Common myeloid progenitor, CD34-positive (primary cell): ENCODE measurements around the gene DUT.
"Not testable (repeated sequence)": the region's sequence is repeated elsewhere in the genome, so short reads cannot be mapped to it uniquely, and the experiment has no call there.

ENCODE experiments used
- CTCF ChIA-PET: fragments of 350-600 bp; sonication (Branson Sonifier 250); formaldehyde crosslinking; loops from one replicate; lab custom pipeline; 2021; ENCODE audit warnings: antibody characterized with exemption; lab: Charles Lee
- POLR2A ChIA-PET: fragments of 350-600 bp; sonication (Branson Sonifier 250); formaldehyde crosslinking; loops from one replicate; lab custom pipeline; 2021; ENCODE audit warnings: antibody characterized with exemption; lab: Charles Lee
- DNase-seq, 3 donors: peaks; one replicate each; pipeline versions ENCODE4 v3.0.0 to v3.0.0-alpha.2; 2013
- H3K27ac ChIP-seq, 2 experiments: 1 replicate in 1 of 2; 2 replicates in 1 of 2; pipeline ENCODE4 v1.7.0; 2013; ENCODE audit warnings: inconsistent platforms in 2 of 2, low read length in 2 of 2, mild to moderate bottlenecking in 2 of 2, low read depth in 1 of 2, moderate library complexity in 1 of 2; ENCODE audit not compliant: severe bottlenecking in 2 of 2, insufficient read depth in 1 of 2, poor library complexity in 1 of 2
- H3K27me3 ChIP-seq, 5 experiments: replicated peaks in 2 of 5; 1 replicate in 3 of 5; 2 replicates in 2 of 5; pipeline versions ENCODE4 v1.6.1 to v1.7.0; 2013; ENCODE audit warnings: low read length in 4 of 5, mild to moderate bottlenecking in 2 of 5, moderate library complexity in 2 of 5, inconsistent platforms in 1 of 5; ENCODE audit not compliant: insufficient read depth in 5 of 5, control insufficient read depth in 4 of 5
- H3K36me3 ChIP-seq, 4 experiments: 1 replicate in 2 of 4; 2 replicates in 2 of 4; pipeline versions ENCODE4 v1.6.1 to v1.7.0; 2013; ENCODE audit warnings: low read length in 3 of 4, control low read depth in 1 of 4, mild to moderate bottlenecking in 1 of 4; ENCODE audit not compliant: control insufficient read depth in 4 of 4, insufficient read depth in 4 of 4
- H3K4me1 ChIP-seq, 4 experiments: 1 replicate in 3 of 4; 2 replicates in 1 of 4; pipeline versions ENCODE4 v1.6.1 to v1.7.1; 2013; ENCODE audit warnings: low read length in 3 of 4, mild to moderate bottlenecking in 3 of 4, control low read depth in 1 of 4, inconsistent platforms in 1 of 4, moderate library complexity in 1 of 4; ENCODE audit not compliant: control insufficient read depth in 4 of 4, insufficient read depth in 4 of 4; ENCODE audit errors: control extremely low read depth in 1 of 4
- H3K4me3 ChIP-seq, 7 experiments: 1 replicate in 4 of 7; 2 replicates in 3 of 7; pipeline versions ENCODE4 v1.5.1 to v1.7.0; 2013; ENCODE audit warnings: mild to moderate bottlenecking in 7 of 7, low read length in 6 of 7, moderate library complexity in 6 of 7, inconsistent platforms in 2 of 7, low read depth in 2 of 7, control low read depth in 1 of 7; ENCODE audit not compliant: insufficient read depth in 4 of 7, control insufficient read depth in 1 of 7; ENCODE audit errors: extremely low read depth in 1 of 7
- H3K9me3 ChIP-seq, 5 experiments: 1 replicate in 4 of 5; 2 replicates in 1 of 5; pipeline versions ENCODE4 v1.6.1 to v1.7.1; 2013; ENCODE audit warnings: low read length in 4 of 5, mild to moderate bottlenecking in 2 of 5, inconsistent platforms in 1 of 5, low read depth in 1 of 5, moderate library complexity in 1 of 5; ENCODE audit not compliant: control insufficient read depth in 4 of 5, insufficient read depth in 2 of 5; ENCODE audit errors: control extremely low read depth in 1 of 5
- WGBS: methylation state at CpG from one replicate; pipeline ENCODE4 v1.1.5; 2013; ENCODE audit not compliant: insufficient coverage; 5-methylcytosine and 5-hydroxymethylcytosine counted together

DUT gene

DNA sequence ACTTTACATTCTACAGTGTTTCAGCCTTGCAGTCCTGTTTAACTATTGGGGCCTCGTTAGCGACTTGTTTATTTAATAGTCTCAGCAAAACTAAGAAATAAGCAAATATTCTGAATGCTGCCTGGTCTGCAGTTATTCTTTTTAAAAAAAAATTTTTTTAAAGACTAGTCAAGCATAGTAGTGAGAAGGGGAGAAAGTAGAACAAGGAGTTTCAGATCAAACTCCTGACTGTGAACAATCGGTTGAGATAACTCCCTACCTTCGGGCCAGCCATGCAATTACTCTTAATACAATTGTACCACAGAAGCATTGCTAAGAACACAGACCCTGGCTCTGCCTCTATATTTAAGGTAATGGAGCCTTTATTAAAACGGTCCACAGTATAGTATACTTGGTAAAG lies 5.8 kb upstream of the DUT start:
- H3K36me3 ChIP-seq: no peaks in the 10 kb centered on the region
- CTCF ChIA-PET: interaction anchor here (1.0 kb wide), 1 partner anchor 28 kb away, joined by 3 read pairs; no protein-coding TSS in a partner anchor
- no peak overlapping the region for H3K4me3 ChIP-seq
- H3K9me3 ChIP-seq: no peaks in the 10 kb centered on the region
- no peaks in the 10 kb centered on the region for H3K27me3 ChIP-seq
- WGBS: no CpG with 5 or more reads among the region's 5 CpGs
- no peak overlapping the region for H3K27ac ChIP-seq
- DNase-seq: no peak
- POLR2A ChIA-PET: interaction anchor here (0.7 kb wide), 1 partner anchor 45 kb away, joined by 3 read pairs; no protein-coding TSS in a partner anchor
- peaks cover 5 to 8% (median 7%) of the 10 kb centered on the region in 4 experiments for H3K4me1 ChIP-seq

DNA sequence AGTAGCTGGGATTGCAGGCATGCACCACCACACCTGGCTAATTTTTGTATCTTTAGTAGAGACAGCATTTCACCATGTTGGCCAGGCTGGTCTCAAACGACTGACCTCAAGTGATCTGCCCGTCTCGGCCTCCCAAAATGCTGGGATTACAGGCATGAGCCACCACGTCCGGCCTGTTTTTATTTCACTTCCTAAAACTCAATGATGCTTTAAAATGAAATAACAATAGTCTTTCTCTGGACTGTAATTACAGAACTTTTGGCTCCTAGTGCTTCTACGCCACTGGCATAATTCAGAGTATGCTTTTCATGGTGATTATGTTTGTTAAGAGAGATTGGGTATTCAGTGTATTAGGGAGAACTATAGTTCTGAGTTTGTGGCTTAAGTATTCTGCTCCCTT lies 5.0 kb upstream of the DUT start:
- H3K36me3 ChIP-seq, H3K27ac ChIP-seq, DNase-seq, CTCF ChIA-PET, H3K4me3 ChIP-seq, H3K27me3 ChIP-seq, POLR2A ChIA-PET, H3K9me3 ChIP-seq: not testable (repeated sequence)
- WGBS: 100% methylated on average over 1 of the region's 6 CpGs
- peaks cover 8 to 12% (median 9%) of the 10 kb centered on the region in 4 experiments for H3K4me1 ChIP-seq

GRCh38 chr15:48330105-48330785 lies 984 bp upstream of the DUT start:
- CTCF ChIA-PET: no interaction called here
- WGBS: 43% methylated on average over 4 of the region's 11 CpGs
- Histone ChIP-seq H3K27ac (peak overlapping the region; percentile 94 to 97), H3K27me3 (no peaks in the 10 kb centered on the region), H3K36me3 (peaks cover 3 to 17% (median 7%) of the 10 kb centered on the region in 4 experiments), H3K4me3 (peak overlapping the region in 6 of 7 experiments; percentile 70 to 95 (median 92)), H3K9me3 (no peaks in the 10 kb centered on the region), H3K4me1 (peaks cover 14 to 34% (median 22%) of the 10 kb centered on the region in 4 experiments)
- DNase-seq: no peak
- POLR2A ChIA-PET: no interaction called here

DNA sequence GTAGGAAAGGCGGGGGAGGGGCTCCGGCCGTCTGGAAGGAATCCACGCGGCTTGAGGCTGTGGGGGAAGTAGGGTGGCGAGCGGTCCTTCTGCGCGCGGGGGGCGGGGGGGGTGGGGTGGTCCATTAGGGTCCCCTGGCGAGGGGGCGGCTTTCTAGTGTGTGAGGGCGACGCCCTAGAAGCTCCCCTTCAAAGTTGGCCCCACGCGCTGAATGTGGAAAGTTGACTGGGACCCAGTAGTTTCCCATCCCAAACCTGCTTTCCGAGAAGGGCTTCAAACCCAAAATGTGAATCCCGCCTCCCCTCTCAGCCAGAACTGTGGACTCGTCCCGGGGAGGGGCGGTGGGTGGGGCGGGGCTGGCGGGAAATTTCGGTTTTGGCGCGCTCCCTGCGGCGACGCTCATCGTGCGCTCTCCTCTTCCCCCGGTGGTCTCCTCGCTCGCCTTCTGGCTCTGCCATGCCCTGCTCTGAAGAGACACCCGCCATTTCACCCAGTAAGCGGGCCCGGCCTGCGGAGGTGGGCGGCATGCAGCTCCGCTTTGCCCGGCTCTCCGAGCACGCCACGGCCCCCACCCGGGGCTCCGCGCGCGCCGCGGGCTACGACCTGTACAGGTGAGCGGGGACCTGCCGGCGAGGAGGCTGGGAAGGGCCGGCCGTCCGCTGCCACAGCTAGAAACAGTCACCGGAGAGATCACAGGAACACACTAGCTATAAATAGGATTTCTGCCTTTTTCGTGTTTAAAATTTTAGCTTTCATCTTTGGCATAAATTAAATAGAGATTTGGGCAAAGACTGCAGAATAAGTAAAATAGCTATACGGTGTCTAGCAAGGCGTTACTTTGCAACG lies 790 bp downstream of the DUT start:
- POLR2A ChIA-PET: no interaction called here
- DNase-seq: peak; percentile 55 to 85 (median 80)
- H3K27me3 ChIP-seq: no peaks in the 10 kb centered on the region
- H3K4me3 ChIP-seq: peak overlapping the region; percentile 70 to 95 (median 92)
- CTCF ChIA-PET: interaction anchor here (0.9 to 1.3 kb wide), 2 partner anchors 20 to 26 kb away, joined by 4 to 7 read pairs; no protein-coding TSS in a partner anchor
- H3K9me3 ChIP-seq: no peaks in the 10 kb centered on the region
- 2% methylated on average over 31 of the region's 64 CpGs for WGBS
- peaks cover 4 to 30% (median 16%) of the 10 kb centered on the region in 4 experiments for H3K36me3 ChIP-seq
- H3K27ac ChIP-seq: peak overlapping the region; percentile 94 to 97
- H3K4me1 ChIP-seq: peaks cover 14 to 34% (median 24%) of the 10 kb centered on the region in 4 experiments

DNA sequence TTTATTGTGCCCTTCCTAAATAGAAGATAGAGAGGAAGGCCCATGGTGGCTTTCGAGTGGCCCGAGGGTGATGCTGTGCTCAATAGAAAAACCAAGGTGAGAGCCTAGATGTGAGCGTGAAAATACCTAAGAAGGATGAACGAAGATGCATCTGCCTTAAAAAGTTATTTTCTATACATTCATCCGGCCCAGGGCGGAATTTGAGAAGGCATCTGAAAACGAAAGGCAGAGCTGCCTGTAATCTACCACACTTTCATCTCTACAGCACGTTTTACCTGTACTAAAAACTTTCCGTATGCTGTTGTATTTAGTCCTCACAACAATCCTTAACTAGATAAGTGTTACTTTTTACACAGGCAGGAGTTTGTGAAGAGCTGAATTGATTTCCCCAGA lies 1.4 kb downstream of the DUT start:
- Histone ChIP-seq H3K36me3 (peaks cover 4 to 34% (median 20%) of the 10 kb centered on the region in 4 experiments), H3K27ac (no peak overlapping the region), H3K4me3 (peak overlapping the region in 6 of 7 experiments; percentile 70 to 95 (median 92)), H3K4me1 (peaks cover 14 to 34% (median 24%) of the 10 kb centered on the region in 4 experiments), H3K9me3 (no peaks in the 10 kb centered on the region), H3K27me3 (no peaks in the 10 kb centered on the region)
- DNase-seq: no peak
- WGBS: 49% methylated on average over 3 of the region's 9 CpGs
- ChIA-PET POLR2A (no interaction called here), CTCF (interaction anchor here (0.9 to 5.1 kb wide), 3 partner anchors 19 to 25 kb away, joined by 4 to 34 read pairs (median 7); no protein-coding TSS in a partner anchor)

DNA sequence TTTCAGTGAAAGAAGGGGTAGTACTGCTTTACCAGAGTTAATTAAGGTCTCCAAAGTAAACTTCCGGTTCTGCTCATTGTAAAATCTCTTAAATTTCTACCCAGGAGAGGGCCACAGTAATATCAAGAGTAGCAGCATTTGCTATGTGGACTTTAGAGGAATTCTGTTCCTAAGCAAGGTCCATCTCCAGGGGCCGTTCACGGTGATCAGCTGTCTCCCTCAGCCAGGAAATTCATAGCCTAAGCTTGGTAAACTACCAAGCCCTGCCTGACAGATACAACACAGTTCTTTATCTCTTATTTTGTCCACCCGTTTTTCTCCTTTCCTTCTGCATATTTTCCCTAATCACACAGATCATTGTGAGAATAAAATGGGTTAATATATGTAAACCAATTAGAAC lies 2.3 kb downstream of the DUT start:
- Histone ChIP-seq H3K27me3 (no peaks in the 10 kb centered on the region), H3K36me3 (peaks cover 4 to 42% (median 26%) of the 10 kb centered on the region in 4 experiments), H3K4me1 (peaks cover 14 to 34% (median 24%) of the 10 kb centered on the region in 4 experiments), H3K9me3 (no peaks in the 10 kb centered on the region), H3K27ac (peak overlapping the region in 1 of 2 experiments; percentile 15), H3K4me3 (peak overlapping the region in 3 of 7 experiments; percentile 8 to 95 (median 75))
- CTCF ChIA-PET: interaction anchor here (0.7 to 5.1 kb wide), 3 partner anchors 14 to 25 kb away, joined by 3 to 34 read pairs (median 6); no protein-coding TSS in a partner anchor
- no peak for DNase-seq
- 39% methylated on average over 2 of the region's 4 CpGs for WGBS
- POLR2A ChIA-PET: no interaction called here
